Activated CD4-positive, alpha-beta memory T cell treated with anti-CD3 and anti-CD28 coated beads for 36 hours (primary cell): ENCODE measurements around the gene PTPRQ. TPM values are rescaled to one million over a fixed set of nuclear protein-coding genes. Genes with fewer than 3 reads are reported as not detected.

Experiments
- CTCF ChIA-PET: fragments of 350-600 bp; sonication (Branson Sonifier 250); formaldehyde crosslinking; loops from one replicate; lab custom pipeline; 2021; ENCODE audit warnings: antibody characterized with exemption, inconsistent platforms; lab: Charles Lee
- POLR2A ChIA-PET: fragments of 350-600 bp; sonication (Branson Sonifier 250); formaldehyde crosslinking; loops from one replicate; lab custom pipeline; 2021; ENCODE audit warnings: antibody characterized with exemption; lab: Charles Lee
- DNase-seq: peaks from one replicate; pipeline ENCODE4 v3.0.0-alpha.2; 2020
- H3K27ac Mint-ChIP-seq: one replicate; pipeline ENCODE4 v1.8.0; 2021; ENCODE audit warnings: mixed read lengths
- H3K27me3 Mint-ChIP-seq: one replicate; pipeline ENCODE4 v1.8.0; 2021; ENCODE audit warnings: mixed read lengths
- H3K36me3 Mint-ChIP-seq: one replicate; pipeline ENCODE4 v1.8.0; 2021; ENCODE audit warnings: mixed read lengths
- H3K4me1 Mint-ChIP-seq: one replicate; pipeline ENCODE4 v1.8.0; 2021; ENCODE audit warnings: low read depth, mixed read lengths
- H3K4me3 Mint-ChIP-seq: one replicate; pipeline ENCODE4 v1.8.0; 2021; ENCODE audit warnings: mild to moderate bottlenecking, mixed read lengths
- H3K9me3 Mint-ChIP-seq: one replicate; pipeline ENCODE4 v1.8.0; 2021; ENCODE audit warnings: mixed read lengths
- intact Hi-C: fragments of 100-400 bp; cut with micrococcal nuclease; formaldehyde crosslinking; loops from one replicate; pipeline ENCODE4 v1.15.1; 2023
- total RNA-seq, 2 experiments: library from RNA; stranded (reverse); gene quantifications; one replicate each; pipeline ENCODE4 v1.2.3, GENCODE V29; 2021

PTPRQ gene
- total RNA-seq, 2 experiments from 2014 or later, result not detected

DNA sequence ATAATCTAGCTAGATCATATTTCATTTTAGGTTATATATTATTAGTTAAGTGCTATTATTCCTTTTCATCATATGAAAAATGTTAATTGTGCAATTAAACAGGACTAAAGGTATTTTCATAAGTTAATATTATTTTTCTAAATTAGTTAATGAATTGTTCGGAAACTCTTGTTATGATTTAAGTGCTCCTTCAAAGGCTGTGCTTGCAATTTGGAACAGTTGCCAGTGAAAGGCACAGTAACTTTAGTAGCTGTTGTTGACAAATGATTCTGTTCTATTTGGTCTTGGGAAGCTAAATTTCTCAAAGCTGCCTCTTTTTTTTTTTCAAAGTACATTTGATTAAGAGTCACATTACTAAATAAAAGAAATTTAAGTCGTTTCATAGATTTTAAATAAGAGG is 40.7 kb downstream of the PTPRQ start:
- Mint-ChIP-seq H3K27me3 (no peaks in the 10 kb centered on the region), H3K27ac (no peak overlapping the region), H3K4me1 (no peaks in the 10 kb centered on the region), H3K4me3 (no peak overlapping the region), H3K9me3 (peaks cover 6% of the 10 kb centered on the region), H3K36me3 (no peaks in the 10 kb centered on the region)
- intact Hi-C loops, result no loop called here
- CTCF ChIA-PET, result no interaction called here
- no peak for DNase-seq
- POLR2A ChIA-PET, result no interaction called here

GRCh38 chr12:80485222-80485987 is 41.4 kb downstream of the PTPRQ start:
- ChIA-PET CTCF (no interaction called here), POLR2A (no interaction called here)
- H3K4me1 Mint-ChIP-seq, result no peaks in the 10 kb centered on the region
- H3K9me3 Mint-ChIP-seq, result peaks cover 6% of the 10 kb centered on the region
- DNase-seq, result no peak
- intact Hi-C loops, result no loop called here
- H3K4me3 Mint-ChIP-seq, result no peak overlapping the region
- H3K27ac Mint-ChIP-seq, result no peak overlapping the region
- no peaks in the 10 kb centered on the region for H3K27me3 Mint-ChIP-seq
- no peaks in the 10 kb centered on the region for H3K36me3 Mint-ChIP-seq

- Mint-ChIP-seq H3K4me1 (no peaks in the 10 kb centered on the region), H3K27me3 (no peaks in the 10 kb centered on the region), H3K36me3 (no peaks in the 10 kb centered on the region), H3K9me3 (peaks cover 3% of the 10 kb centered on the region), H3K4me3 (no peak overlapping the region), H3K27ac (no peak overlapping the region)
- POLR2A ChIA-PET, result no interaction called here
- no peak for DNase-seq
- CTCF ChIA-PET, result no interaction called here
- intact Hi-C loops, result no loop called here
These were observed 46.3 kb downstream of the PTPRQ start for GRCh38 chr12:80490329-80490728.

- Mint-ChIP-seq H3K4me1 (no peaks in the 10 kb centered on the region), H3K27ac (no peak overlapping the region), H3K27me3 (no peaks in the 10 kb centered on the region), H3K9me3 (peaks cover 2% of the 10 kb centered on the region), H3K36me3 (no peaks in the 10 kb centered on the region), H3K4me3 (no peak overlapping the region)
- intact Hi-C loops, result no loop called here
- no peak for DNase-seq
- CTCF ChIA-PET, result no interaction called here
- POLR2A ChIA-PET, result no interaction called here
These were observed 47.1 kb downstream of the PTPRQ start for GRCh38 chr12:80491166-80491565.

GRCh38 chr12:80493466-80493865 is 49.4 kb downstream of the PTPRQ start:
- H3K27ac Mint-ChIP-seq, result no peak overlapping the region
- CTCF ChIA-PET, result no interaction called here
- no peak overlapping the region for H3K4me3 Mint-ChIP-seq
- POLR2A ChIA-PET, result no interaction called here
- DNase-seq, result no peak
- no peaks in the 10 kb centered on the region for H3K36me3 Mint-ChIP-seq
- peaks cover 5% of the 10 kb centered on the region for H3K9me3 Mint-ChIP-seq
- intact Hi-C loops, result no loop called here
- H3K4me1 Mint-ChIP-seq, result no peaks in the 10 kb centered on the region
- H3K27me3 Mint-ChIP-seq, result no peaks in the 10 kb centered on the region

DNA sequence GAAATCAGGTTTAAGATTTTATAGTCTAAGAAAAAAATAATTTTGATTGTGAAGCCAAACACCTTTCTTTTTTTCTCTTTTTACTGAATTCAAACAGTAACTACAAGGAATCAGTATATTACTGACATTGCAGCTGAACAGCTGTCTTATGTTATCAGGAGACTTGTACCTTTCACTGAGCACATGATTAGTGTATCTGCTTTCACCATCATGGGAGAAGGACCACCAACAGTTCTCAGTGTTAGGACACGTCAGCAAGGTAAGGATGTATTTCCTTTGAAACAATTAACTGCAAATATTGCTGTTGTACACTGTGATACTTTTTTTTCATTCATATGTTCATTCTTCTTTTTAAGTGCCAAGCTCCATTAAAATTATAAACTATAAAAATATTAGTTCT is 50.8 kb downstream of the PTPRQ start:
- H3K27me3 Mint-ChIP-seq, result no peaks in the 10 kb centered on the region

GRCh38 chr12:80498059-80498728 is 54.2 kb downstream of the PTPRQ start:
- POLR2A ChIA-PET, result no interaction called here
- no peak for DNase-seq
- H3K27ac Mint-ChIP-seq, result no peak overlapping the region
- H3K36me3 Mint-ChIP-seq, result no peaks in the 10 kb centered on the region
- intact Hi-C loops, result no loop called here
- no peaks in the 10 kb centered on the region for H3K4me1 Mint-ChIP-seq
- CTCF ChIA-PET, result no interaction called here
- peaks cover 3% of the 10 kb centered on the region for H3K9me3 Mint-ChIP-seq
- H3K27me3 Mint-ChIP-seq, result no peaks in the 10 kb centered on the region
- H3K4me3 Mint-ChIP-seq, result no peak overlapping the region

More for the DNA sequence above, 50.8 kb downstream of the PTPRQ start:
- DNase-seq, result no peak
- Mint-ChIP-seq H3K4me3 (no peak overlapping the region), H3K9me3 (peaks cover 3% of the 10 kb centered on the region), H3K4me1 (no peaks in the 10 kb centered on the region), H3K36me3 (no peaks in the 10 kb centered on the region), H3K27ac (no peak overlapping the region)
- ChIA-PET POLR2A (no interaction called here), CTCF (no interaction called here)
- intact Hi-C loops, result no loop called here

- H3K4me1 Mint-ChIP-seq, result no peaks in the 10 kb centered on the region
- CTCF ChIA-PET, result no interaction called here
- no peaks in the 10 kb centered on the region for H3K36me3 Mint-ChIP-seq
- H3K27me3 Mint-ChIP-seq, result no peaks in the 10 kb centered on the region
- H3K27ac Mint-ChIP-seq, result no peak overlapping the region
- DNase-seq, result no peak
- POLR2A ChIA-PET, result no interaction called here
- H3K4me3 Mint-ChIP-seq, result no peak overlapping the region
- intact Hi-C loops, result no loop called here
- H3K9me3 Mint-ChIP-seq, result peaks cover 3% of the 10 kb centered on the region
These were observed 60.5 kb downstream of the PTPRQ start for GRCh38 chr12:80504389-80505163.

GRCh38 chr12:80509781-80510556 is 65.9 kb downstream of the PTPRQ start:
- H3K27ac Mint-ChIP-seq, result no peak overlapping the region
- ChIA-PET POLR2A (no interaction called here), CTCF (no interaction called here)
- no peaks in the 10 kb centered on the region for H3K36me3 Mint-ChIP-seq
- H3K27me3 Mint-ChIP-seq, result no peaks in the 10 kb centered on the region
- H3K4me1 Mint-ChIP-seq, result no peaks in the 10 kb centered on the region
- no peak for DNase-seq
- intact Hi-C loops, result no loop called here
- no peak overlapping the region for H3K4me3 Mint-ChIP-seq
- no peaks in the 10 kb centered on the region for H3K9me3 Mint-ChIP-seq

- Mint-ChIP-seq H3K9me3 (peaks cover 2% of the 10 kb centered on the region), H3K27me3 (no peaks in the 10 kb centered on the region), H3K27ac (no peak overlapping the region), H3K4me1 (no peaks in the 10 kb centered on the region), H3K36me3 (no peaks in the 10 kb centered on the region), H3K4me3 (no peak overlapping the region)
- no peak for DNase-seq
- ChIA-PET CTCF (no interaction called here), POLR2A (no interaction called here)
- intact Hi-C loops, result no loop called here
These were observed 68.7 kb downstream of the PTPRQ start for GRCh38 chr12:80512781-80513180.

DNA sequence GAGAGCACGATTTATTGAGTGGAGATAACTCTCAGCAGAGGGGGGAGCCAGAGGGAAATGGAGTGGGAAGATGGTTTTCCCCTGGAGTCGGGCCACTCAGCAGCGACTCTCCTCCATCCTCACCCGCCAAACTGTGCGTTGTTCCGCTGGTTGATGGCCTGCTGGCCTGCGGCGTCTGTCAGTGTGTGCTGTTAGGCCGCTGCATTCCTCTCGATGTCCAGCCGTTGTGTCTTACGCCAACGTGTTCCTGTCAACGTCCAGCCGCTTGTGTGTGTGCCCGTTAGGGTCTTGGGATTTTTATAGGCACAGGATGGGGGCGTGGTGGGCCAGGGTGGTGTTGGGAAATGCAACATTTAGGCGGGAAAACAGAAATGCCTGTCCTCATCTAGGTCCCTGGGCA is 69.2 kb downstream of the PTPRQ start:
- CTCF ChIA-PET, result no interaction called here
- intact Hi-C loops, result no loop called here
- H3K27me3 Mint-ChIP-seq, result no peaks in the 10 kb centered on the region
- no peaks in the 10 kb centered on the region for H3K4me1 Mint-ChIP-seq
- no peak overlapping the region for H3K4me3 Mint-ChIP-seq
- no peak for DNase-seq
- POLR2A ChIA-PET, result no interaction called here
- H3K36me3 Mint-ChIP-seq, result no peaks in the 10 kb centered on the region
- peaks cover 5% of the 10 kb centered on the region for H3K9me3 Mint-ChIP-seq
- no peak overlapping the region for H3K27ac Mint-ChIP-seq

DNA sequence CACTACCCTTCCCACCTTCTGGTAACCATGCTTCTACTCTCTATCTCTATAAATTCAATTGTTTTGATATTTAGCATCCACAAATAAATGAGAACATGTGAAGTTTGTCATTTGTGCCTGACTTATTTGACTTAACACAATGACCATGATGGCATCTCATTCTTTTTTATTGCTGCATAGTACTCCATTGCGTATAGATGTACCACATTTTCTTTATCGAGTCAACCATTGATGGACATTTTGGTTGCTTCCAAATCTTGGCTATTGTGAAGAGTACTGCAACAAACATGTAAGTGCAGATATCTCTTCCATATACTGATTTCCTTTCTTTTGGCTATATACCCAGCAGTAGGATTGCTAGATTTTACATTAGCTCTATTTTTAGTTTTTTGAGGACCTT is 73.6 kb downstream of the PTPRQ start:
- H3K4me3 Mint-ChIP-seq, result no peak overlapping the region
- no peaks in the 10 kb centered on the region for H3K27me3 Mint-ChIP-seq
- intact Hi-C loops, result no loop called here
- DNase-seq, result no peak
- H3K4me1 Mint-ChIP-seq, result no peaks in the 10 kb centered on the region
- no peak overlapping the region for H3K27ac Mint-ChIP-seq
- no peaks in the 10 kb centered on the region for H3K36me3 Mint-ChIP-seq
- H3K9me3 Mint-ChIP-seq, result peaks cover 14% of the 10 kb centered on the region
- ChIA-PET POLR2A (no interaction called here), CTCF (no interaction called here)
